ENCODE measurements around the gene TRIM52.

TRIM52 gene

GRCh38 chr5:181245427-181246275, 15.3 kb downstream of the TRIM52 start:
- no peaks in the 10 kb centered on the region for H3K27me3 ChIP-seq (ENCODE audit: insufficient read depth, low read length)
- H3K9me2 ChIP-seq (ENCODE audit: low read depth, low read length), result no peaks in the 10 kb centered on the region
- TF ChIP-seq EZH2 (IDR thresholded peaks at IDR 0.05; ENCODE audit: borderline replicate concordance, low read length), result no peak
- TF ChIP-seq CTCF (IDR thresholded peaks at IDR 0.05; ENCODE audit: low read length), result no peak
- H3K79me2 ChIP-seq (ENCODE audit: insufficient read depth, low read length), result peaks cover 24% of the 10 kb centered on the region
- H2AFZ ChIP-seq (ENCODE audit: low read length), result no peak overlapping the region
- no peaks in the 10 kb centered on the region for H3F3A ChIP-seq (ENCODE audit: insufficient read depth, low read length)
- H3K9me3 ChIP-seq (ENCODE audit: low read length), result no peaks in the 10 kb centered on the region
- peak overlapping the region; percentile 99 for H3K9ac ChIP-seq (ENCODE audit: low read length)
- H3K27ac ChIP-seq (ENCODE audit: low read depth, low read length, poor library complexity, severe bottlenecking), result peak overlapping the region; percentile 94
- H3K36me3 ChIP-seq (ENCODE audit: insufficient read depth, low read length), result peaks cover 28% of the 10 kb centered on the region
- H4K20me1 ChIP-seq (ENCODE audit: insufficient read depth, low read length), result no peaks in the 10 kb centered on the region
- H3K4me2 ChIP-seq (ENCODE audit: low read length), result peak overlapping the region; percentile 90
- H3K4me3 ChIP-seq (ENCODE audit: low read depth, low read length, poor library complexity, severe bottlenecking), result peak overlapping the region; percentile 96
- H3K4me1 ChIP-seq (ENCODE audit: insufficient read depth, low read length, severe bottlenecking), result peaks cover 71% of the 10 kb centered on the region

- Histone ChIP-seq H3K9ac (ENCODE audit: low read length) (peak within 1 kb of the TSS; percentile 99), H3K4me3 (ENCODE audit: low read depth, low read length, poor library complexity, severe bottlenecking) (peak within 1 kb of the TSS; percentile 96), H4K20me1 (ENCODE audit: insufficient read depth, low read length) (no peaks in the 10 kb centered on the region), H3F3A (ENCODE audit: insufficient read depth, low read length) (0 out of 2 replicates have a peak, but pooled peaks cover 2% of the 10 kb centered on the region), H3K27me3 (ENCODE audit: insufficient read depth, low read length) (no peaks in the 10 kb centered on the region), H3K36me3 (ENCODE audit: insufficient read depth, low read length) (peaks cover 47% of the 10 kb centered on the region), H3K9me3 (ENCODE audit: low read length) (no peaks in the 10 kb centered on the region), H3K4me2 (ENCODE audit: low read length) (peak within 1 kb of the TSS; percentile 90), H3K27ac (ENCODE audit: low read depth, low read length, poor library complexity, severe bottlenecking) (peak within 1 kb of the TSS; percentile 94), H2AFZ (ENCODE audit: low read length) (no peak within 1 kb of the TSS), H3K4me1 (ENCODE audit: insufficient read depth, low read length, severe bottlenecking) (peaks cover 54% of the 10 kb centered on the region), H3K9me2 (ENCODE audit: low read depth, low read length) (no peaks in the 10 kb centered on the region), H3K79me2 (ENCODE audit: insufficient read depth, low read length) (peaks cover 24% of the 10 kb centered on the region)
- TF ChIP-seq EZH2 (IDR thresholded peaks at IDR 0.05; ENCODE audit: borderline replicate concordance, low read length), result no peak
- TF ChIP-seq CTCF (IDR thresholded peaks at IDR 0.05; ENCODE audit: low read length), result no peak
These were observed 17.2 kb downstream of the TRIM52 start, which contains the start of gene RACK1 for GRCh38 chr5:181243564-181244343. RACK1 (minus strand) TSS chr5:181243906; CDS start chr5:181243800, 106 bp downstream.

- peaks cover 24% of the 10 kb centered on the region for H3K79me2 ChIP-seq (ENCODE audit: insufficient read depth, low read length)
- no peaks in the 10 kb centered on the region for H4K20me1 ChIP-seq (ENCODE audit: insufficient read depth, low read length)
- H3K27ac ChIP-seq (ENCODE audit: low read depth, low read length, poor library complexity, severe bottlenecking), result peak overlapping the region; percentile 94
- H3K9ac ChIP-seq (ENCODE audit: low read length), result peak overlapping the region; percentile 99
- H3K4me1 ChIP-seq (ENCODE audit: insufficient read depth, low read length, severe bottlenecking), result peaks cover 47% of the 10 kb centered on the region
- H3K9me2 ChIP-seq (ENCODE audit: low read depth, low read length), result no peaks in the 10 kb centered on the region
- TF ChIP-seq CTCF (IDR thresholded peaks at IDR 0.05; ENCODE audit: low read length), result no peak
- TF ChIP-seq EZH2 (IDR thresholded peaks at IDR 0.05; ENCODE audit: borderline replicate concordance, low read length), result no peak
- peak overlapping the region; percentile 96 for H3K4me3 ChIP-seq (ENCODE audit: low read depth, low read length, poor library complexity, severe bottlenecking)
- H3K27me3 ChIP-seq (ENCODE audit: insufficient read depth, low read length), result no peaks in the 10 kb centered on the region
- H3F3A ChIP-seq (ENCODE audit: insufficient read depth, low read length), result 0 out of 2 replicates have a peak, but pooled peaks cover 3% of the 10 kb centered on the region
- H3K36me3 ChIP-seq (ENCODE audit: insufficient read depth, low read length), result peaks cover 54% of the 10 kb centered on the region
- no peaks in the 10 kb centered on the region for H3K9me3 ChIP-seq (ENCODE audit: low read length)
- H2AFZ ChIP-seq (ENCODE audit: low read length), result no peak overlapping the region
- H3K4me2 ChIP-seq (ENCODE audit: low read length), result peak overlapping the region; percentile 90
These were observed 17.9 kb downstream of the TRIM52 start for GRCh38 chr5:181243018-181243563.

All from OCI-LY1 (cell line).